Stromal cell of bone marrow (primary cell): Measurements from ENCODE around the gene CASR.
A peak's percentile ranks its signal among the peaks of the same experiment; 100 is the strongest.

Source experiments
- DNase-seq: peaks from one replicate; pipeline ENCODE4 v3.0.0-alpha.2; 2012; ENCODE audit warnings: low read depth

The CASR gene

DNA sequence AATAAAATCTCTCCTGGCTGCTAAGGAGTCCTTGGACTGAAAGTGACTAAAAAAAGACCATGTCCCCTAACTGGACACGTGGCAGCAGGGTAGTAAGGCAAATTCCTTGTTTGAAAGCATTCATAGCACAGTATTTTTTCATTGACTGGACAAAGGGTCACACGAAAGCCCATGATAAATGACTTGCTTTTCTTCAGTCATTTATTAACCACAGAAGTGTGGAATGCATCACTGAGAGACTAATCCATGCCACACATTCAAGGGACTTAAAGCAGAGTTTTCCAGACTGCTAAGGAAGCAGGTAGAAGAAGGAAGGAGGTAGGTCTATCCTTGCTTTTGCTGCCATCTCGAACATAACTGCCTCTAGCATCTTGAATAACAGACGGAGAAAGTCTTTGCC lies 31.2 kb downstream of the CASR start:
- DNase-seq: no peak

DNA sequence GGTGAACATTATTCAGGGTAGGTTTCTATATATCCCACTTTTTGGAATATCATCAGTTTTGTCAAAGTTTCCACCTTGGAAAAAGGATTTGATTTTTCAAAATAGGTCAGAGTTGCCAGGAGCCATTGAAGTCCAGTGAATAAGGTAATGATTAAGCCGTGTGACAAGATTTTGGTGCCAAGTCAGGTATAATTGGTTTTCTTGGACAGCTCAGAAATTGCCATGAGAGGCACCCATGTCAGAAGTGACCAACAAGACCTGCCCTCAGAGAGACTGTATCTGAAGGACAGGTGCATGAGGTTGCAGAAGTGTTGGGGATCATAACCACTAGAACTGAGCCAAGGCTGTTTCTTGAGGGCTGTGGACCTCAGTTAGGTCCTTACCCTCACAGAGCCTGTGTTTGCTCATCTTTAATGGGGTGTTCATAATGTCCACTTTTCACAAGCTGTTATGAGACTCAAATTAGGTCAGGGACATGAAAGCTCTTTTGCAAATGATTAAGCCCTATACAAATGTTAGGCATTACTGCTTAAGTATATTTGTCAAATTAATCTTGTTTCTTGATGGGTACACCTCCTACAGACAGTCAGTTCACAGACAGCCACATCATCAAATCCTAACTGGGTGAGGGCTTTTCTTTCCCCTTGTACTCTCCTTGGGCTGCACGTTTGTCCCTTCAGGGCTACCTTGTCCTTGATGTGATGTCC lies 32.3 kb downstream of the CASR start:
- no peak for DNase-seq

DNA sequence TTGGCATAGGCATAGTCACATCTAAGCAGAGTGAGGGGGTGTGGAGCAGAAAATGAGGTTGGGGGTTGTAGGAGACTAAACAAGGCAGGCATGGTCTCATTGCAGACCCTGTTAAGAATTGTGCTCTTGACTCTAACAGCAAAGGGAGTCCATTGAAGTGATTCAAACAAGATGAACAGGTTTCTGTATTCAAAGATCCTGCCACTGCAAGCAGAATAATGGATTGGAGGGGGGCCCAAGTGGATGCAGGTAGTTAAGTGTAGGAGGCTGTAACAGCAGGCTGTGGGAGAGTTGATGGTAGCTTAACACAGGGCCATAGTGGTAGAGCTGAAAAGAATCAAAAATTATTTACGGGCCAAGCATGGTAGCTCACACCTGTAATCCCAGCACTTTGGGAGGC lies 34.4 kb downstream of the CASR start:
- no peak for DNase-seq

DNA sequence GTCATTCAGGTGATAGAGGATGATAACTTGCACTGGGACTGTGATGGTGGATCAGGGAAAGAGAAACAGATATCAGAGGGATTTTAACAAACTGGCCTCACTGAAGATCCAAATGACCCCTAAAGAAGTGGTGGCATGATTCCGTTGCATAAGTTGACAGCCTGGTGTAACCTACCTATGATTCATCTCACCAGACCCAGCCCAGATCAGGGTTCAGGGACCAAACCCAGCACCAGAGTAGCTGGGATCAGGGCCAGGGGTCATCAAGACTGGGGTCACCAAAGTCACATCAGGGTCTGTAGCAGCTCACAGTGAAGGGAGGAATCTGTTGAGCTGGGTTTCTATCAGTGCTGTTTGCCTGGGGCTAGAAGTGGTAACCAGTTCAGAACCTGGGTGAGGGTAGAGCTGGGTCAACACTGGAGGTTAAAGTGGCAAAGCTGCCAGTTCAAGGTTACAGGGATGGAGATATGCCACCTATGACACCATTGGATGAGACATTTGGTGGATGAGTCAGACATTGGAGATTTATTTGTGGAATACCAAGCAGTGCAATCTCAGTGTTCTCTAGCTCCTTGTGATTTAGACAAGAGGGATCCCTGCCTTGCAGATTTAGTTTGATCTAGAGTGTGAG lies 35.9 kb downstream of the CASR start:
- no peak for DNase-seq

DNA sequence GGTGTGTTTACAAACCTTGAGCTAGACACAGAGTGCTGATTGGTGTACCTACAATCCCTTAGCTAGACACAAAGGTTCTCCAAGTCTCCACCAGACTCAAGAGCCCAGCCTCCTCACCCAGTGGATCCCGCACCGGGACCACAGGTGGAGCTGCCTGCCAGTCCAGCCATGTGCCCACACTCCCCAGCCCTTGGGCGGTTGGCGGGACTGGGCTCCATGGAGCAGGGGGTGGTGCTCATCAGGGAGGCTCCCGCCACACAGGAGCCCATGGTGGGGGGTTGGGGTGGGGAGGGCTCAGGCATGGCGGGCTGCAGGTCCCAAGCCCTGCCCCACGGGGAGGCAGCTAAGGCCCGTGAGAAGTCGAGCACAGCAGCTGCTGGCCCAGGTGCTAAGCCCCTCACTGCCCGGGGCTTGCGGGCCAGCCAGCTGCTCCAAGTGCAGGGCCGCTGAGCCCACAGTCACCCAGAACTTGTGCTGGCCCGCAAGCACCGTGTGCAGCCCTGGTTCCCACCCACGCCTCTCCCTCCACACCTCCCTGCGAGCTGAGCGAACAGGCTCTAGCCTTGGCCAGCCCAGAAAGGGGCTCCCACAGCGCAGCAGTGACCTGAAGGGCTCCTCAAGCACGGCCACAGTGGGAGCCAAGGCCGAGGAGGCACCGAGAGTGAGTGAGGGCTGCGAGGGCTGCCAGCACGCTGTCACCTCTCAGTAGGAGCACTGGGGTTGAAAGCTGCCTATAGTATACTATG lies 43.7 kb downstream of the CASR start:
- no peak for DNase-seq

DNA sequence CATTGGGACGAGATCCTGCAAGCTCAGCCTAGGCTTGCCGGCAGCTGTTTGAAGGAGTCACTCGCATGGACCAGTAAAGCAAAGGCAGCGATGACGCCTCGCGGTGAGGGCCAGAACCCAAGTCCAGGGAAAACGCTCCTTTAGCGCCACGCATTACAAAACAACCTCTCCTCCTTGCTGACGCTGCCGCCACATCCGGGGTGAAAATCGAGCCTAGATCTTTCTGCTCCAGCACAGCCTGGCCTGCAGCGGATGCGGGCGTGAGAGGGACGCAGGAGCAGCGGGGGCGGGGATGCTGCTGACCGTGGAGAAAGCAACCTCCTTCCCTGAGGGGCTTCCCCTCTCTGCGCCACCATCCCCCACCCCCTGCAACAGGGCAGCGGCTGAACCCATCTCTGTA lies 46.7 kb downstream of the CASR start:
- DNase-seq: no peak

DNA sequence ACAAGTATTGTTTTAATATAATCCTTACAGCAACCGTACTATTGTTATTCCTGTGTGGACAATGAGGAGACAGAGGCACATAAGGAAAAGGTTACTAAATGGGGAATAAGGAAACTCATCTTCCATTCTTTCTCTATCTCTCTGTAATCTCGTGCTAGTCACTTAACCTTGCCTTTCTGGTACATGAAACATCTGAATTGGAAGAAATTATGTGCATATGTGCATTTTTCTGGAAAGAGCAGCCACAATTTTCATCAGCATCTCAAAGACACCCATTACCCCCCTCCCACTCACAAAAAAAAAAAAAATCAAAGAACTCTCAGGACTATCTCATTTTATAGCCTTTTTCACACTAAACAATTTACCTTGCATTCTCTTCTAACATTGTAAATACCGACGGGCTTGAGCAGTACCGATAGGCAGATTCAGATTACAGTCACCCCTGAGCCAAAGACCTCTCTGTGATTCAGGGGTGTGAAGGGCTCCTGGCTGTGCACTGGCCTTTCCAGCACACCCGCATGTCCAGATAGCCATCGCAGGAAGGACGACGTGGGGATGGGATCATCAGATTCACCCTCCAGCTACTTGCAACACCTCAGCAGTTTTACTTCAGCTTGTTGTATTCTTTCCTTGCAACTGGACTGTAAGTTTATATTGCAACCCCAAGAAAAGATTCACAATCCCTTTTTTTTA lies 48.1 kb downstream of the CASR start:
- no peak for DNase-seq

DNA sequence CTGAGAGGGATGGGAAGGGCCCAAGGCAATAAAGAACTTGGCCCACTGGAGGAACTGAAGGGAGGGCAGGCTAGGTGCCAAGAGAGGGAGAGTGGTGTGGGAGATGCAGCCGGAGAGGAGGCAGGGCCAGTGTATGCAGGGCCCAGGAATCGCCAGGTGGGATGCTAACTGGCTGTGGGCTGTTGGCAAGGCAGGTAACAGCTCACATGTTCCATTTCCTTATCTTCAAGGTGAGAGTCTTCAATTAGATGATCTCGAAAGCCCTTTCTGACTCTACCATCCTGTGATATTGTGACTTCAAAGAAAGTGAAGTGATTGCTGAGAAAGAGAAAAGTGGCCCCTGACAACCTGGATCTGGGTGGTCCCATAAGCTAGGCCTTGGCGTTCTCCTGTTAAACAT lies 49.0 kb downstream of the CASR start:
- DNase-seq: no peak

DNA sequence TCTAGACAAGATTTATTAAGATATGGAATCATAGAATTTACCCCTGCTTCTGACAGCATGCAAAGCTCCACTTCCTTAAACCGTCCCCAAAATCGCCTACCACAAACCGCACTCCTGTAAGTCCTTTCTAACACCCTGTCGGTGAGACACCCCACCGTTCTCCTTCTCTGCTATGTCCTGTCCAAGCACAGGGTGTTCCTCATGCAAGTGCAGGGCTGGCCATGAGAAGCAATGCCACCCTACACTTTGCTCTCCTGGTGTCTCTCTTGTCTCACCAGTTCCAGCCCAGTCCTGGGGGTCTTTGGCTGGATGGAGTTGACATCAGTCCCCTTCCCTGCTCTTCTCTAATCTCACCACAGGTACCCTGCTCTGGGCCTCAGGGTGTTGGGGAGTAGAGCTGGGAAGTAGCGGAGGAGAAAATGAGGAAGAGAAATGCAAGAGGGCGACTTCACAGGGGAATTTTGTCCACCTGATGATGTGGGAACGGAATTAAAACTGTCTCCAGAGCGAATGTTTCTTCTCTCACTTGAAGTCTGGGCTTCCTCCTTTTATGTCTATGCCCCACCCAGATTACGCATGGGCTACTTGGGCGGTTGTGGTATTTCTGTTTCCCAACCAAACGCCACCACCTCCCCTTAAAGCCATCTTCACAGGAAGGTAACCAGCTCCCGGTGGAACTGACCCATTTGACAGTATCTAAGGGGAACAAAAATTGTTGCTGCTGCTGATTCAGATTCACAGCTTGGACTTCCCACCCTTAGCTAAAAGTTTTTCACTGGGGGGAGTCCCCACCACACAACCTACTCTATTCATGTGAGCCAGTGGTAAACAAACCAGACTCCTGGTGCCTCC lies 49.9 kb downstream of the CASR start:
- DNase-seq: no peak

DNA sequence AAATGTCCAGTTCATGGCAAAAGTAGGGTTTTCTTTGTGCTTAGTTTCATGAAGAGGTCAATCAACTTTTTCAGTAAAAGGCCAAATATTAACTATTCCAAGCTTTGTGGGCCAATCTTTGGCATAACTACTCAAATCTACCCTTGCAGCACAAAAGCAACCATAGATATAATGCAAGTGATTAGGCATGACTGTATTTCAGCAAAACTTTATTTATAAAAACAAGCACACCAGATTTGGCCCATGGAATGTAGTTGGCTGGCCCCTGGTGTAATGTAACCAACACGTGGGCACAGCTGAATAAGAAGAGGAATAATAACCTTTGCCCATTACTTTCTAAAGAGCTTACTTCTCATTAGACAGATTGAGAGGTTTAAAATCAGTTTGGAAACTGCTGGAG lies 50.6 kb downstream of the CASR start:
- DNase-seq: no peak

DNA sequence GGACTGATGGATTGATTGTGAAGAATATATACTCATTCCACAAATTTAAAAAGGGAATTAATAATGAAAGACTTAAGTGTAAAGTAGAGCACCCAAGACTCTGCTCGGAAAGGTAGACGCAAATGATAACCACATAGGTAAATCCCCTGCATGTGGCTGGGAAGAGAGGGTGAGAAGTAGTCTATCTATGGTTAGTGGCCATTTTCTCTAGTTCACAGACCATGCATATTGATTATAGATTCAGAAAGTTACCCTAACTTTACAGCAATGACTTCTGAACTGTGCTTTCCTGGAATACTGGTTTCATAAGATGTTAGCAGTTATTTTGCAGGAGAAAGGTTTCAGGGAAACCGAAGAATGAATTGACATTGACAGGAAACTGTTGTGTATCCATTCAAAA lies 51.7 kb downstream of the CASR start:
- no peak for DNase-seq

DNA sequence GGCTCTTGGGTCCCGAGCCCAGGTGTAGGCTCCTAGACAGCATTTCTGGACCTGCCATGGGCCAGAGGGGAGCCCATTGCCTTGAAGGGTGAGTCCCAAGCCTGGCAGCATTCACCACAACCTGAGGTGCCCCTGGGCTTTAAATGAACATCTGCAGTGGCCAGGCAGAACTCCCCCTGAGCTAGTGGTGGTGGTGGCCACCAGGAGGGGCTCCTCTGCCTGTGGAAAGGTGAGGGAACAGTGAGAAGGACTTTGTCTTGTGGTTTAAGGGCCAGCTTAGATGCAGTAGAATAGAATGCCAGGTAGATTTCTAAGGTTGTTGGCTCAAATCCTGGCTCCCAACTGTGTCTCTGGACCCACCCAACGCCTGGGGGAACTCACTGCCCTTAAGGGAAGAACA lies 55.6 kb downstream of the CASR start:
- no peak for DNase-seq

DNA sequence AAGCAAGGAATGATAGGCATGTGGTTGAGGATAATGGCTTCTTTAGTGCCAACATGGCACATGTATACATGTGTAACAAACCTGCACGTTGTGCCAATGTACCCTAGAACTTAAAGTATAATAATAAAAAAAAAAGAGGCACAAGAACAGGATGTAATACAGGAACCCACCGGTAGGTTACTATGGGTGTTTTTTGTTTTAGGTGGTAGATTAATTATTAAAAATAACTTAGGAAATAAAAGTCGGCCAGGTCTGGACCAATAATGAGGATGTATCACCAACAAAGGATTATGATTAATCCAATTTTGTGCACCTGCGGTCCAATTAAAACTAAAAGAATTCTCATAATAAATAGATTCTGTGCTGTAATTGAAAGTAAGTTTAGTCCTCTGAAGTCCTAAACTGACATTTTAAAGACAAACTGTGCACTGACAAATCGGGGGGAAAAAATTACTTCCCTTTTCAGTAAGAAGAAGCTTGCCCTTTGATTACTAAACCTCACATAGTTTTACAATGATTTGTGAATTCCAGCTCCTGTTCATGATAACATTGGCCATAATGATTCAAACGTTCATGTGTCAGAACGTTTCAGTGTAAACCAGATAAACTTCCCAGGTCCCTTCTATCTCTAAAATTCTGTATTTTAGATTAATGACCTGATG lies 62.2 kb downstream of the CASR start:
- DNase-seq: peak; percentile 20

DNA sequence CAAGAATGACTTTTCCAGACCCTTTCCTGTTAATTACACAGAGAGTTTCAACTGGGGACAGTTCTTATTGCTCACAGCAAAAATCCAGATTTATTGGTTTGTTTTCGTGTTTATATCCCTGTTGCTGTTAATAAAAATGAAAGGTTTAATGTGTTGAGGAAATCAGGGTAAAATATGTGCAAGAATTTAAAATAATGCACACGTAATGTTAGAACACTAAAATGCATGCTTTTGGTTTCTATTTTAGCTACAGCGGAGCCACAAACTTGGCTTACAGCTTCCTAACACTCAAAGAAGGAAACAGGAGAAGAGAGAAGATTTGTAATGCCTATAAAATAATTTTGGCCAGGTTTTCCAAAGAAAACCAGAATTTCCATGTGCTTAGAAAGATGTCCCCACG lies 62.7 kb downstream of the CASR start:
- peak; percentile 32 for DNase-seq

DNA sequence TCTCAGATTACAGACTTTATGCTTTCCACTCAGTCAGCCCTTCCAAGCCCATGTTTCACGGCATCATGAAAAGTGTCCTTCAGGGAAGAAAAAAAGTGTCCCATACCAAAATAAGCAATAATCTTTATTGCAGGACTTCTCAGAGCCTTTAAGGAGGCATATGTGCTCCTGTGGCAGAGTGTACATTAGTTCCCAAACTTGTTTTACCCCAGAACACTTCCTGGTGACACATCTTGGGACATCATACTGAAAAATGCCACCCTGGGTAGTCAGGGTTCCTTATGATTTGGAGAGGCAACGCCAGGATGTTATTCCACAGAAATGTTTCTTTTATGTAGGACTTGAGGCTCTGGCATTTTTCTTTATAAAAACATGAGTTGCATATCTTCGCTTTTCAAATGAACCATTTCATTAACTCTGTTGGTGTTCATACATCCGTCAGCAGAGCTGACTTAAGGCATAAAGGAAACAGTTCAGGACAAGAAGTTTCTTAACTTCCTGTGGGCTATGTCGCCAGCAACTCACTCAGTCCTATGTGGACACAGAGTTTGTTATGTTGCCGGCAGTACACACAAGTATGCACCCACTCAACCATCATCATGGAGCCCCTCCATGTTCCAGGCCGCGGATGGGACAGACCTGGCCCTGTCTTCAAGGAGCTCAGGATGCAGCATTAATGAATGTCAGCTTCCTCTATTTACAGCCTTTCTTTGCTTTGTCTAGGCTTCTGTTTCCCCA lies 63.8 kb downstream of the CASR start:
- DNase-seq: no peak

DNA sequence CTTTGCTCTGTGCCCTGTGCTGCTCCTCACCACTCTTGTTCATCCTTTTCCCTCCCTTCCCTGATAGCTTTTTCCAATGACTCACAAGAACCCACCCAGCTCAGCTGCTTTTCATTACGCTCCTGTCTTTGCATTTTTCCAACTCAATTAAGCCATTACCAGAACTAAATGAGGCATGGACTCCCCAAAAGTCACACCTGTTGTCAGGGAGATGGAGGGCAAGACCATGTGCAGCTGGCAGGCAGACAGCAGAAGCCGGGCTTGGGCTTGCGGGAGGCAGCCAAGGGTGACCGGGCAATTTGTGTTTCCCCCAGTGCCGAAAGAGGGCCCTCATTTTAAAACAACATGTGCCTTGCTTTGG lies 64.3 kb downstream of the CASR start:
- peak; percentile 9 for DNase-seq

DNA sequence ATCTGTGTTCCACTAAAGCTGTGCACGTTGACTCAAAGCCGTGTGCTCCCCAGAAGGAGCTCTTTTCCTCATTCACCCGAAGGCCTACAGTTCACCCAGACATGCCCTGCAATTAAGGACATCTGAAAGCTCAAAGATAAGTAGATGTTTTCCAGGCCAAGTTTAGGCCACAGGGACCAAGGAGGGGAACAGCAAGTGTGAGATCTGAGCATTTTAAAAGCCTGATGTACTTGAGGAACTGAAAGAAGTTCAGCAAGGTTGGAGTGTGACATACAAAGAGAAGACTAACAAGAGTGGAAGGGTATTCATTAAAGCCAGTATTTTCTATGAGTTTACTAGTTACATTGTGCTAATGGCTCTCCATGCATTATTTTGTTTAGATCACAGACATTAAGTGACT lies 68.0 kb downstream of the CASR start:
- DNase-seq: no peak

DNA sequence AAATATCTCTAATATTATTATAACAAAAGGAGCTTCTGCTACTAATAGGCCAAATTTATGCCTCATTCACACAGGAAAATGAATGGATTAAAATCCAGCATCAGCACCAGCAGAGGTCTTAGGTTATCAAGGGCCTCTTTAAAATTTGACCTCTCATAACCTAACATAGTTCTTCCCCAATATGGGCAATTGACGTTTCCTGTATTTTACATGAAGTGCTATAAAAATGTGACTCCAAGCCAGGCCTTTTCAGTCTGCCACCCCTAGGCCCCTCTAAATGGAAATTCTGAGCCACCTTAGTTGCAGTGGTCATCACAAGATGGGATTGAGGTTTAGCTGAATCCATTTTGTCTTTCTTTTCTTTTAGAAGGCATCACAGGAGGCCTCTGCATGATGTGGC lies 70.1 kb downstream of the CASR start:
- no peak for DNase-seq

DNA sequence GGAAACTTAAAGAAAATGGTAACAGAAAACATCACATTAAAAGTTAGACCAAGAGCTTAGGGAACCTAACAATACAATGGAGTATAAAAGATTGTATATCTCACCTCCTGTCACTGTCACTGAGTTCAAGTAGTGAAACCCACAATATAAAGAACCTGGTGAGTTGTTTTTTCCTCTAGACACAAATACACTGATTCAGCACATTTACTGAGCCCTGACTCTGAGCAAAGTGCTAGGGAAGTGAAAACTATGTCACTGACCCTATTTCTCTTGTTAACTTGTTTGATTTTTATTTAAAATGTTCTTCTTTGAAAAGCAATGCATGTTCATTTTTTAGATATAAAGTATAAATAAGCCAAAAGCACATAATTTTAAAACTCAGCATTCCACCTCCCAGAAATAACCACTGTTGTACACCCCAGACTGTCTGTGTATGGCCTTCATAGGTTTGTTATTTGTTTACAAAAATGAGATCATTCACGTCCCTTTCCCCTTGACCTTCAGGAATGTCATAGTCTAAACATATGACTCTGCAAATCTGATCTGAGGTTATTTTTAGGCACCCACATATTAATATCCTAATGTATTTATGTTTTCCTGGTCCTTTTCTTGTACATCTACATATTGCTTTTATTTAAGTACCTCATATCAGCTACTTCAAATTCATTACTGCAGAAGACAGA lies 72.4 kb downstream of the CASR start:
- no peak for DNase-seq
